Fibroblast of villous mesenchyme (primary cell): ENCODE measurements around the gene FASTKD3. TPM values are rescaled to one million over a fixed set of nuclear protein-coding genes. Genes with fewer than 3 reads are reported as not detected.
A peak's percentile ranks its signal among the peaks of the same experiment; 100 is the strongest.

Experiments
- DNase-seq: peaks from one replicate; pipeline ENCODE4 v3.0.0-alpha.2; 2010; ENCODE audit warnings: low read depth
- H3K4me3 ChIP-seq: 2 replicates; pipeline ENCODE4 v1.5.1; 2011; ENCODE audit warnings: low read depth, mild to moderate bottlenecking, low read length
- CTCF ChIP-seq: IDR thresholded peaks from 2 replicates; pipeline ENCODE4 v1.5.1; 2012; ENCODE audit warnings: low read depth, mild to moderate bottlenecking, low read length; ENCODE audit not compliant: insufficient read depth
- total RNA-seq: library from RNA; depleted of rRNA; stranded (reverse); fragments of >200 nt; gene quantifications from 2 replicates; pipeline ENCODE4 v1.2.3, GENCODE V29; 2012

The FASTKD3 gene
- total RNA-seq, 1 donor = 22.0 TPM

- no peak for DNase-seq
- TF ChIP-seq CTCF = no peak
- H3K4me3 ChIP-seq = no peak overlapping the region
These were observed 25.6 kb upstream of the FASTKD3 start for GRCh38 chr5:7894439-7894838.

GRCh38 chr5:7888901-7889300 is 20.1 kb upstream of the FASTKD3 start:
- no peak for DNase-seq
- TF ChIP-seq CTCF = no peak
- no peak overlapping the region for H3K4me3 ChIP-seq

- TF ChIP-seq CTCF = peak; percentile 51
- H3K4me3 ChIP-seq = no peak overlapping the region
- DNase-seq = peak; percentile 65
These were observed 18.1 kb upstream of the FASTKD3 start for GRCh38 chr5:7886849-7887475.

GRCh38 chr5:7884491-7885267 is 15.8 kb upstream of the FASTKD3 start:
- no peak for TF ChIP-seq CTCF
- no peak overlapping the region for H3K4me3 ChIP-seq
- no peak for DNase-seq

- no peak overlapping the region for H3K4me3 ChIP-seq
- DNase-seq = no peak
- TF ChIP-seq CTCF = no peak
These were observed 14.1 kb upstream of the FASTKD3 start for GRCh38 chr5:7882926-7883325.

GRCh38 chr5:7881816-7882215 is 13.0 kb upstream of the FASTKD3 start:
- DNase-seq = no peak
- no peak overlapping the region for H3K4me3 ChIP-seq
- no peak for TF ChIP-seq CTCF

GRCh38 chr5:7881091-7881490 is 12.3 kb upstream of the FASTKD3 start:
- no peak for TF ChIP-seq CTCF
- DNase-seq = no peak
- H3K4me3 ChIP-seq = no peak overlapping the region
